ENCODE data around the gene KIF26A.

DNA sequence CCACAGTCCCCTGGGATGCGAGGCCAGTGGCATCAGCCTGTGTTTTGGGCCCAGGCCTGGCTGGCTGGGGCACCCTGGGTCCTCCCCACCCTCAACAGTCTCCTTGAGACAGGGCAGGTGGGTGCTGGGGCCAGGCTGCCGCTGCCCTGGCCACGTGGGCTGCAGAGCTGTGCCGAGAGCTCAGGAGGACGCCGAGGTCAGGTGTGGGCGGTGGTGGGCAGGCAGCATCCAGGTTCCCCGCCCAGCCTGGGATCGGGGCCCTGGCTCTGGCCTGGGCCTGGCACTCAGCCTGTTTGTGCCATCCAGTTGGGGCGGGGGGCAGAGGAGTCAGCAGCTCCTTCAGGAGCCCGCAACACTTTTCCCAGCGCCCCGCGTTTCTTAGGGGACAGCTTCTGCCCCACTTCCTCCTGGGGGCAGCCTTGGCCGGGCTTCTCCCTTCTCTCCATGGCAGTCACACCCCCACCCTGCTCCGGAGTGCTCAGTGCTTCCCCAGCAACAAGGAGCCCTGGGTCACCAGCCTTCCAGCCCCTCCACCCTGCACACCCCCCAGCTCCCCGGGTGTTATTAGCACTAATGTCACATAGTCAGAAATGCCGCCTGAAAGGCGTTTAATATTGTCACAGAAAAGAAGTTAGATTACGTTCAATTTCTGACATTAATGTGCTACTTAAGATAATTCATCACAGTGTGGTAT lies 30.8 kb downstream of the KIF26A start:
- TF ChIP-seq CTCF (IDR thresholded peaks at IDR 0.05; ENCODE audit: low read length) (no peak), EZH2 (optimal IDR thresholded peaks at IDR 0.05; ENCODE audit: low read depth, low read length) (no peak)
